Measurements from ENCODE around the gene KLB. TPM values are rescaled to one million over a fixed set of nuclear protein-coding genes. Genes with fewer than 3 reads are reported as not detected.

KLB gene
- total RNA-seq, 6 experiments from 2014 or later = not detected

- H3K36me3 Mint-ChIP-seq (ENCODE audit: low read depth) = peaks cover 22% of the 10 kb centered on the region
- no peak overlapping the region for H3K27ac Mint-ChIP-seq
- TF ChIP-seq CTCF (IDR thresholded peaks at IDR 0.05) = no peak
- DNase-seq = no peak
- H3K4me1 Mint-ChIP-seq (ENCODE audit: low read depth) = peaks cover 6% of the 10 kb centered on the region; the same call in 1 of the 2 replicates
- peaks cover 2% of the 10 kb centered on the region for H3K27me3 Mint-ChIP-seq (ENCODE audit: insufficient read depth)
- H3K9me3 Mint-ChIP-seq = no peaks in the 10 kb centered on the region
- H3K4me3 Mint-ChIP-seq = no peak overlapping the region
These were observed 39.7 kb downstream of the KLB start for GRCh38 chr4:39446483-39446841.

- H3K4me3 Mint-ChIP-seq = no peak overlapping the region
- H3K4me1 Mint-ChIP-seq (ENCODE audit: low read depth) = peaks cover 7% of the 10 kb centered on the region
- peaks cover 2% of the 10 kb centered on the region for H3K27me3 Mint-ChIP-seq (ENCODE audit: insufficient read depth)
- no peaks in the 10 kb centered on the region for H3K9me3 Mint-ChIP-seq
- no peak; the same call in 1 of the 2 replicates for TF ChIP-seq CTCF (IDR thresholded peaks at IDR 0.05)
- peaks cover 27% of the 10 kb centered on the region for H3K36me3 Mint-ChIP-seq (ENCODE audit: low read depth)
- no peak overlapping the region for H3K27ac Mint-ChIP-seq
- no peak for DNase-seq
These were observed 40.3 kb downstream of the KLB start for GRCh38 chr4:39446842-39447573.

GRCh38 chr4:39450618-39451017 lies 43.9 kb downstream of the KLB start:
- no peak for DNase-seq
- TF ChIP-seq CTCF (IDR thresholded peaks at IDR 0.05) = no peak
- Mint-ChIP-seq H3K36me3 (ENCODE audit: low read depth) (peaks cover 59% of the 10 kb centered on the region), H3K4me1 (ENCODE audit: low read depth) (peaks cover 31% of the 10 kb centered on the region), H3K4me3 (no peak overlapping the region), H3K9me3 (no peaks in the 10 kb centered on the region), H3K27me3 (ENCODE audit: insufficient read depth) (peaks cover 2% of the 10 kb centered on the region), H3K27ac (peak overlapping the region; percentile 73)

GRCh38 chr4:39451423-39452023 lies 44.8 kb downstream of the KLB start:
- Mint-ChIP-seq H3K4me3 (no peak overlapping the region), H3K27me3 (ENCODE audit: insufficient read depth) (peaks cover 2% of the 10 kb centered on the region), H3K4me1 (ENCODE audit: low read depth) (peaks cover 40% of the 10 kb centered on the region), H3K9me3 (no peaks in the 10 kb centered on the region), H3K27ac (peak overlapping the region; percentile 73; the same call in 1 of the 2 replicates), H3K36me3 (ENCODE audit: low read depth) (peaks cover 65% of the 10 kb centered on the region)
- no peak for DNase-seq
- no peak for TF ChIP-seq CTCF (IDR thresholded peaks at IDR 0.05)

GRCh38 chr4:39452153-39452859 lies 45.6 kb downstream of the KLB start:
- H3K4me1 Mint-ChIP-seq (ENCODE audit: low read depth) = peaks cover 48% of the 10 kb centered on the region
- peak overlapping the region; percentile 73; the same call in 1 of the 2 replicates for H3K27ac Mint-ChIP-seq
- no peak for TF ChIP-seq CTCF (IDR thresholded peaks at IDR 0.05)
- H3K4me3 Mint-ChIP-seq = no peak overlapping the region
- DNase-seq = no peak
- H3K27me3 Mint-ChIP-seq (ENCODE audit: insufficient read depth) = peaks cover 2% of the 10 kb centered on the region
- no peaks in the 10 kb centered on the region for H3K9me3 Mint-ChIP-seq
- peaks cover 73% of the 10 kb centered on the region for H3K36me3 Mint-ChIP-seq (ENCODE audit: low read depth)

All from HFFc6 (cell line).